ENCODE data around the gene RNASE12. TPM values are rescaled to one million over a fixed set of nuclear protein-coding genes. Genes with fewer than 3 reads are reported as not detected.

Gene RNASE12
- total and polyA plus RNA-seq, 8 donors, result not detected

DNA sequence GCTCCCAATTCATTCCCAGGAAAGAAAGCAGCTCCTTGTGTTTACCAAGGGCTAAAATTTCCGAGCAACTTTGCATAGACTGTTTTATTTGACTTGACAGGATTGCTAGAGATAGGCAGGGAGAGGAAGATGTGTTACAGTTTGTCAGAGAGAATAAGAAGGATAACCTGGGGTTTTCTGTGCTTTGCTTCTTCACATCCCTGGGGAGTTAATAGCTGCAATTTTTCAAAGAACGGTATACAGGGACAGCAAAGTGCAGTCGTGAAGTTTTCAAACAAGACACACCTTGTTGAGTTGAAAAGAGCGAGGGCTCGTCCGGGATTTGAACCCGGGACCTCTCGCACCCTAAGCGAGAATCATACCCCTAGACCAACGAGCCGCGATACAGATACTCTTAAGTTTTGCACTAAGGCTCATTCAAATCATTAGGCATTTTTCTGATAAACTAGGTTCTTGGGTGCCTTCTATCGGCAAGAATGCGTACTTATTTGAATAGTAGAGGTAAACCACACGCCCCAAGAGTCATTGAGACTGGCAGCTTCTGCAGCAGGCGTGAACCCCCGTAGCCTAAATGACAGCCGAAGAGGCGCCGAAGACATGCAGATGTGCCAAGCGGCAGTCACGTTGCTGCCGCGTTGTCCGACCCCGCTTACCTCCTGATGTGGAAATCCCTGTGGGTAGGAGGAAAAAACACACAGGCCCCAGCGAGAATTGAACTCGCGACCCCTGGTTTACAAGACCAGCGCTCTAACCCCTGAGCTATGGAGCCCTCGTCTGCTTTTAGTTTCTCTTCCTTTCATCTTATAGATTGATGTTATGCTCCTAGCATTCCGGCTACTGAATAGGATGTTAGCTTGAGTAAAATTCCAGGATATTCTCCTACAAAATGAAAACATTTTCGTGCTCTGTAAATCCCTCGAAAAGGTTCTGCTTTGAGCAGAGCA is 22.2 kb upstream of the RNASE12 start:
- no peaks in the 10 kb centered on the region for H3K27me3 ChIP-seq
- H3K27ac ChIP-seq, result peak overlapping the region; percentile 69 to 85
- peak; percentile 48 to 56 for TF ChIP-seq CTCF (IDR thresholded peaks at IDR 0.05)
- no peaks in the 10 kb centered on the region for H3K9me3 ChIP-seq
- DNase-seq (peak; percentile 83 to 96 (median 92)), ATAC-seq (peak; percentile 85)
- H3K36me3 ChIP-seq, result no peaks in the 10 kb centered on the region
- H3K4me3 ChIP-seq, result peak overlapping the region; percentile 33 to 41
- peaks cover 3 to 52% of the 10 kb centered on the region in 2 donors for H3K4me1 ChIP-seq
- intact Hi-C loops (cut with DNase I), result loop anchor here (5.0 kb wide), 2 partner anchors 69 to 74 kb away; partner anchors contain the start of genes ANG (in 1 of the 2) and RNASE4 (in 1 of the 2)

DNA sequence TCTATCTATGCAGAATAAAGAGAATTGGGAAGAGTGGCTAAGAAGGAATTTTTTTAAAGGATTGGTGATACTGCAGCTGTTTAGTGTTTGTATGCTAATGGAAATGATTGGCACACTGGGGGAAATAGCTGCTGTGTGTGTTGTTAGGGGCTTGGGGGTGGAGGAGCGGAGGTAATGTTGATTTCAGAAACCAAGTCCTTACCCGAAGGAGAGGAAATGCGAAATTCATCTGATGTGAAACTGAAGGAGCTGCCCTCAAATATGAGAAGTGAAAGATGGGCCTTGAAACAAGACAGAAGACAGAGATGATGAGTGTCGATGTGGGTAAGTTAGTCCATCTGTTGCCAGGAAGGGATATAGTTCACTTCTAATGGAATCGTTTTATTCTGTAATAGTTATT is 21.2 kb upstream of the RNASE12 start:
- DNase-seq, result no peak
- no peak overlapping the region for H3K27ac ChIP-seq

DNA sequence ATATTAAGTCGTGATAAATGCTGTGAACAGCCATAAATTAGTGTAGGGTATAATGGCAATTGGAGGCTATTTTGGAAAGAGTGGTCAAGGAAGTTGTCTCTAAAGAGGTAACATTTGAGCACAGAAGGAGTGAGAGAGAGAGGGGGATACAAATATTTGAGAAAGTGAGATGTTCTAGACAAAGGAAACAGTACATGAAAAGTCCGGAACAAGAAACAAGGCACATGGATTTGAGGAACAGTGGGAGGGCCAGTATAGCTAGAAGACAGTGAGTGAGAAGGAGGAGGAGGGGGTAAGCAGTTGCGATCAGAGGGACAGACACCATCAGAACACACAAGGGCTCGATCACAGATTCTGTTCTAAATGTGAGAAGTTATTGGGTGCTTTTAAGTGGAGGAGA is 20.1 kb upstream of the RNASE12 start:
- intact Hi-C loops (cut with DNase I), result loop anchor here (5.0 kb wide), 2 partner anchors 71 to 76 kb away; partner anchors contain the start of genes ANG (in 1 of the 2) and RNASE4 (in 1 of the 2)

More for the DNA sequence above, 21.2 kb upstream of the RNASE12 start:
- intact Hi-C loops (cut with DNase I), result loop anchor here (5.0 kb wide), 2 partner anchors 70 to 75 kb away; partner anchors contain the start of genes ANG (in 1 of the 2) and RNASE4 (in 1 of the 2)
- no peaks in the 10 kb centered on the region for H3K9me3 ChIP-seq
- TF ChIP-seq CTCF (IDR thresholded peaks at IDR 0.05), result no peak
- no peak for ATAC-seq
- H3K36me3 ChIP-seq, result no peaks in the 10 kb centered on the region
- no peak overlapping the region for H3K4me3 ChIP-seq
- peaks cover 3 to 43% of the 10 kb centered on the region in 2 donors for H3K4me1 ChIP-seq
- no peaks in the 10 kb centered on the region for H3K27me3 ChIP-seq

DNA sequence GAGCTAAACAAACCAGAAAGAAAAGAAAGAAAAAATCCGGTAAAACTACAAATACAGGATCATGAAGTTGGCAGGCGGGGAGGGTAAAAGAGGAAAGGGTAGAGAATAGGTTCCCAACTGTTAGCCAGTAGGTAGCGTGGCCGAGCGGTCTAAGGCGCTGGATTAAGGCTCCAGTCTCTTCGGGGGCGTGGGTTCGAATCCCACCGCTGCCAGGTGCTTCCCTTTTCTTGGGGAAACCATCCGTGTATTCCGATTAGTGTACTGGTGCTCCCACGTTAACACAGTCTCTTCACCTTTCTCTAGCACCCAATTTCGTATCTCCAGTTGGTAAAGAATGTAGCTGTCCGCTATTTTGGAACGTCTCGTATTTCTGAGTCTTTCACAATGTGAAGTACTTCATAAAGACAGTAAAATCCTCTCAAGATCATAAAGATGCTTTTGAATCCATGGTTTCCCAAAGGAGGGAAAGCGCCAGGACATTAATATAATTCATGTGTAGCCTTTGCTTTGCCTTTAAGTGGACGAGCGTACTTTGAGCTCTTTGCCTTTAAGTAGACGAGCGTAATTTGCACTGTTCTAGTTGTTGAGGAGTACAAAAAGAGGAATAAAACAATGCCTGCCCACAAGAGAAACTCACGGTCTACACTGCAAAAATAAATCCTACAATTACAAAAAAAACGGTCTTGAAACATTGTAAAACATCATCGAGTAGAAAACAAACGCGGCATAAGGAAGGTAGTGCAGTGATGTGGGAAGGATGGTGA is 19.0 kb upstream of the RNASE12 start:
- TF ChIP-seq CTCF (IDR thresholded peaks at IDR 0.05), result no peak
- no peaks in the 10 kb centered on the region for H3K36me3 ChIP-seq
- H3K4me1 ChIP-seq, result peaks cover 3 to 43% of the 10 kb centered on the region in 2 donors
- peak; percentile 63 to 86 (median 80) for DNase-seq
- H3K27me3 ChIP-seq, result no peaks in the 10 kb centered on the region
- H3K4me3 ChIP-seq, result peak overlapping the region; percentile 75 to 82
- H3K27ac ChIP-seq, result peak overlapping the region; percentile 57 to 76
- peak; percentile 62 for ATAC-seq
- no peaks in the 10 kb centered on the region for H3K9me3 ChIP-seq
- intact Hi-C loops (cut with DNase I), result loop anchor here (5.0 kb wide), 2 partner anchors 72 to 77 kb away; partner anchors contain the start of genes ANG (in 1 of the 2) and RNASE4 (in 1 of the 2)

More for the DNA sequence above, 20.1 kb upstream of the RNASE12 start:
- H3K36me3 ChIP-seq, result no peaks in the 10 kb centered on the region
- TF ChIP-seq CTCF (IDR thresholded peaks at IDR 0.05), result no peak
- H3K4me1 ChIP-seq, result peaks cover 3 to 43% of the 10 kb centered on the region in 2 donors
- no peak overlapping the region for H3K27ac ChIP-seq
- DNase-seq, result no peak
- no peak for ATAC-seq
- H3K27me3 ChIP-seq, result no peaks in the 10 kb centered on the region
- H3K9me3 ChIP-seq, result no peaks in the 10 kb centered on the region
- no peak overlapping the region for H3K4me3 ChIP-seq

All from left lung (tissue), 10 donors.